Measurements from ENCODE around the gene OR2L5.

Gene OR2L5

GRCh38 chr1:248065604-248066003, 52.1 kb downstream of the OR2L5 start:
- TF ChIP-seq ZC3H10 (CRISPR knock-in tag; IDR thresholded peaks at IDR 0.05): no peak
- TF ChIP-seq GLIS3 (CRISPR knock-in tag; IDR thresholded peaks at IDR 0.05): no peak
- TF ChIP-seq RARB (CRISPR knock-in tag; IDR thresholded peaks at IDR 0.05): no peak
- TF ChIP-seq TCF4 (CRISPR knock-in tag; IDR thresholded peaks at IDR 0.05; ENCODE audit: borderline replicate concordance): no peak
- TF ChIP-seq ZNF70 (CRISPR knock-in tag; IDR thresholded peaks at IDR 0.05): no peak
- ATAC-seq: no peak
